ENCODE data around the gene PROM1.

The PROM1 gene

GRCh38 chr4:16090096-16090705 lies 6.4 kb upstream of the PROM1 start:
- H3K4me3 ChIP-seq (ENCODE audit: low read depth, low read length), result no peak overlapping the region
- TF ChIP-seq CTCF (IDR thresholded peaks at IDR 0.05; ENCODE audit: borderline replicate concordance, insufficient read depth, low read depth, low read length), result no peak

GRCh38 chr4:16089156-16089555 lies 5.3 kb upstream of the PROM1 start:
- no peak for TF ChIP-seq CTCF (IDR thresholded peaks at IDR 0.05; ENCODE audit: borderline replicate concordance, insufficient read depth, low read depth, low read length)
- H3K4me3 ChIP-seq (ENCODE audit: low read depth, low read length), result no peak overlapping the region

- no peak for TF ChIP-seq CTCF (IDR thresholded peaks at IDR 0.05; ENCODE audit: borderline replicate concordance, insufficient read depth, low read depth, low read length)
Measured at GRCh38 chr4:16088601-16089000, 4.8 kb upstream of the PROM1 start.

GRCh38 chr4:16085822-16086221 lies 2.0 kb upstream of the PROM1 start:
- no peak overlapping the region for H3K4me3 ChIP-seq (ENCODE audit: low read depth, low read length)
- no peak for TF ChIP-seq CTCF (IDR thresholded peaks at IDR 0.05; ENCODE audit: borderline replicate concordance, insufficient read depth, low read depth, low read length)

More at GRCh38 chr4:16088601-16089000, 4.8 kb upstream of the PROM1 start:
- H3K4me3 ChIP-seq (ENCODE audit: low read depth, low read length), result no peak overlapping the region

- no peak for TF ChIP-seq CTCF (IDR thresholded peaks at IDR 0.05; ENCODE audit: borderline replicate concordance, insufficient read depth, low read depth, low read length)
- H3K4me3 ChIP-seq (ENCODE audit: low read depth, low read length), result no peak overlapping the region
Measured at GRCh38 chr4:16082426-16083240, 1.2 kb downstream of the PROM1 start.

- H3K4me3 ChIP-seq (ENCODE audit: low read depth, low read length), result no peak overlapping the region
- no peak for TF ChIP-seq CTCF (IDR thresholded peaks at IDR 0.05; ENCODE audit: borderline replicate concordance, insufficient read depth, low read depth, low read length)
Measured at GRCh38 chr4:16082041-16082425, 1.8 kb downstream of the PROM1 start.

GRCh38 chr4:16079046-16079445 lies 4.8 kb downstream of the PROM1 start:
- TF ChIP-seq CTCF (IDR thresholded peaks at IDR 0.05; ENCODE audit: borderline replicate concordance, insufficient read depth, low read depth, low read length), result no peak
- no peak overlapping the region for H3K4me3 ChIP-seq (ENCODE audit: low read depth, low read length)

Measured in GM12875 (cell line).